Right lobe of liver (tissue), 4 donors: ENCODE measurements around the gene DOHH.
"Not testable (repeated sequence)": the region's sequence is repeated elsewhere in the genome, so short reads cannot be mapped to it uniquely, and the experiment has no call there.

Experiments
- POLR2A ChIP-seq: fragments of 450-650 bp; IDR thresholded peaks from one replicate; pipeline ENCODE4 v1.6.1; 2017; ENCODE audit warnings: antibody characterized with exemption, mild to moderate bottlenecking
- TF ChIP-seq, protein P1 (sequence below), 4 donors: fragments of 200-600 bp in 3 of 4; fragments of 450-650 bp in 1 of 4; IDR thresholded peaks; one replicate each; pipeline versions ENCODE4 v1.5.1 to v1.8.0; 2016 to 2022; ENCODE audit warnings: antibody characterized with exemption in 4 of 4, mild to moderate bottlenecking in 2 of 4
- donor health status: DM: no; HTN: no; CAD: no.
- donor health status: DM: no; HTN: no; CAD: no.
- donor health status: DM: no; HTN: yes; CAD: no.

- TF ChIP-seq POLR2A: not testable (repeated sequence)
- TF ChIP-seq, protein P1, sequence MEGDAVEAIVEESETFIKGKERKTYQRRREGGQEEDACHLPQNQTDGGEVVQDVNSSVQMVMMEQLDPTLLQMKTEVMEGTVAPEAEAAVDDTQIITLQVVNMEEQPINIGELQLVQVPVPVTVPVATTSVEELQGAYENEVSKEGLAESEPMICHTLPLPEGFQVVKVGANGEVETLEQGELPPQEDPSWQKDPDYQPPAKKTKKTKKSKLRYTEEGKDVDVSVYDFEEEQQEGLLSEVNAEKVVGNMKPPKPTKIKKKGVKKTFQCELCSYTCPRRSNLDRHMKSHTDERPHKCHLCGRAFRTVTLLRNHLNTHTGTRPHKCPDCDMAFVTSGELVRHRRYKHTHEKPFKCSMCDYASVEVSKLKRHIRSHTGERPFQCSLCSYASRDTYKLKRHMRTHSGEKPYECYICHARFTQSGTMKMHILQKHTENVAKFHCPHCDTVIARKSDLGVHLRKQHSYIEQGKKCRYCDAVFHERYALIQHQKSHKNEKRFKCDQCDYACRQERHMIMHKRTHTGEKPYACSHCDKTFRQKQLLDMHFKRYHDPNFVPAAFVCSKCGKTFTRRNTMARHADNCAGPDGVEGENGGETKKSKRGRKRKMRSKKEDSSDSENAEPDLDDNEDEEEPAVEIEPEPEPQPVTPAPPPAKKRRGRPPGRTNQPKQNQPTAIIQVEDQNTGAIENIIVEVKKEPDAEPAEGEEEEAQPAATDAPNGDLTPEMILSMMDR (IDR thresholded peaks at IDR 0.05): not testable (repeated sequence)
Observed at GRCh38 chr19:3446657-3447056, 53.8 kb downstream of the DOHH start.
